Fibroblast of mammary gland (primary cell): ENCODE data around the gene PRKAG2.

Source experiments
- DNase-seq: peaks from one replicate; pipeline ENCODE4 v3.0.0-alpha.2; 2010; ENCODE audit warnings: low read depth
- H3K4me3 ChIP-seq: 2 replicates; pipeline ENCODE4 v1.5.1; 2011; ENCODE audit warnings: low read depth, mild to moderate bottlenecking, low read length, moderate library complexity; ENCODE audit not compliant: control insufficient read depth
- CTCF ChIP-seq: conservative IDR thresholded peaks from 2 replicates; pipeline ENCODE4 v1.5.1; 2011; ENCODE audit warnings: low read depth, low read length, inconsistent platforms; ENCODE audit not compliant: control insufficient read depth, insufficient read depth

The PRKAG2 gene

GRCh38 chr7:151611878-151612277 is 265.0 kb downstream of the PRKAG2 start:
- TF ChIP-seq CTCF: no peak
- H3K4me3 ChIP-seq: no peak overlapping the region
- no peak for DNase-seq

DNA sequence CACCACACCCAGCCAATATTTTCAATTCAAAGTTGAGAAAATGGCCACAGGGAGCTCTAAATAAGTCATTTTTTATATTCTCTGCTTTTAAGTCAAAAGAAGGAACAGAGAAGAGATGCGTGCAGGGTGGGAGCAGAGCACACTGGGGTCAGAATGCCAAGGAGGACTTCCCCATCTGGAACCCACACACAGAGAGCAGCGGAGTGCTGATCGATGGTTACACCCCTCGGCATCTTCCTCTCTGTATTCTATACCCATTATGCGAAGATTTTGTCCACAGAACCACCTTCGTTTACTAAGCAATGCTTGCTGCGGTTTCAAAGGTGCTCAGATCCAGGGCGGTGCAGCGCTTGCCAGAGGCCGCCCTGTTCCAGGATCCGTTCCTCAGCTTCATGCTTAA is 265.9 kb downstream of the PRKAG2 start:
- no peak overlapping the region for H3K4me3 ChIP-seq
- no peak for DNase-seq
- no peak for TF ChIP-seq CTCF

- no peak for DNase-seq
- TF ChIP-seq CTCF: no peak
- no peak overlapping the region for H3K4me3 ChIP-seq
Measured at GRCh38 chr7:151608031-151608551, 268.8 kb downstream of the PRKAG2 start.

DNA sequence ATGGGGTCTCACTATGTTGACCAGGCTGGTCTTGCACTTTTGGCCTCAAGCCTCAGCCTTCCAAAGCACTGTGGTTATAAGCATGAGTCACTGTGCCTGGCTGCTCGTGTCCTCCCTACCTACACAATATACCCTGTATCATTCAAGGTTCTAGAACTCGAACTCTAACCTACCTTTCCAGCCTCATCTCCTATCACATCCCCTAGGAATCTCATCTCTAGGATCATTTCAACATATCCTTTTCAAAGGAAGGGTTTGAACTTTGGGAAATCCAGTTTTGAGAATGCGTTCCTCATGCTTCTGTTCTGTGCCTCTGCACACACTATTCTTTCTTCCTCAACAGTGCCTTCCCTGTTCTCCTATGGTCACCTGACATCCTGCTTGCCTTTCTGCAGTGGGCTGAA is 269.4 kb downstream of the PRKAG2 start:
- TF ChIP-seq CTCF: no peak
- peak; percentile 49 for DNase-seq
- H3K4me3 ChIP-seq: no peak overlapping the region

- H3K4me3 ChIP-seq: no peak overlapping the region
- DNase-seq: no peak
- no peak for TF ChIP-seq CTCF
Measured at GRCh38 chr7:151603951-151604350, 273.0 kb downstream of the PRKAG2 start.

DNA sequence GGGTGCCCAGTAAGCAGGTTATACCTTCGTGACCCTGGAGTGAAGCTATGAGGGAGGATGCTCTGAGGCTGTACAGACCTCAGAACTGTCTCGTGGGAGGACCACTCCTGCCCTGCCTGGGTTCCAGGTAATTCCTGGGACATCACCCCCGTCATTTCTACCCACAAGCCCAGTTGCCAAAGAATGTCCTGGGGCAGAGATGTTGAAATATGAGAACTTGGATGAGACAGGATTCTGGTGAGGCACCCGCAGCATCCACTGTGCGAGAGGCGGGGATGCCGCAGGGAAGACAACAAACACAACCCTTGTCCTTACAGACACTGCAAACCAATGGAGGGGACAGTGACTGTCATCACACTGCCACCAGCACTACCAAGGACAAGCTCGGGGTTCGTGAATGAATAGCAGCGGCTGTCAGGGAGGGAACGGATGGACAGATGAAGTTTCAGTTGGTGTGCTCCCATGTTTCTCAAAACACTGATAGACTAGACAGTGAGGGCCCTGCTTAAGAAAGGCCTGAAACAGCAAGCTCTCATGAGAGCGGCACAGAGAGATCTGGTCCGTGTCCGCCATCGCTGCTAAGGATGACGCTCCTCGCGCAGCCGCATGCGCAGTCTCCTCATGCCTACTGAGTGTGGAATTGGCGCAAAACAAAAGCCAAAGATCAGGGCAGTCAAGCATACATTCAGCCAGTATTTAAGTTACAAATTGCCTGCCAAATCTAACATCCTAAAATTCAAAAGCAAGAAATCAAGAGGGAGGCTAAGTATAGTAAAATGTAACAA is 275.2 kb downstream of the PRKAG2 start:
- no peak for TF ChIP-seq CTCF
- H3K4me3 ChIP-seq: no peak overlapping the region
- peak; percentile 23 for DNase-seq
